NCI-H128 (cell line): ENCODE measurements around the gene P2RX2.
"Not testable (repeated sequence)": the region's sequence is repeated elsewhere in the genome, so short reads cannot be mapped to it uniquely, and the experiment has no call there.

Experiments
- DNase-seq: peaks from one replicate; lab custom pipeline; 2025; ENCODE audit not compliant: unreplicated experiment; lab: John Stamatoyannopoulos, UW

The P2RX2 gene

GRCh38 chr12:132583411-132583710 lies 35.2 kb upstream of the P2RX2 start:
- DNase-seq: no peak

- DNase-seq: no peak
These were observed 34.8 kb upstream of the P2RX2 start for GRCh38 chr12:132583736-132584135.

DNA sequence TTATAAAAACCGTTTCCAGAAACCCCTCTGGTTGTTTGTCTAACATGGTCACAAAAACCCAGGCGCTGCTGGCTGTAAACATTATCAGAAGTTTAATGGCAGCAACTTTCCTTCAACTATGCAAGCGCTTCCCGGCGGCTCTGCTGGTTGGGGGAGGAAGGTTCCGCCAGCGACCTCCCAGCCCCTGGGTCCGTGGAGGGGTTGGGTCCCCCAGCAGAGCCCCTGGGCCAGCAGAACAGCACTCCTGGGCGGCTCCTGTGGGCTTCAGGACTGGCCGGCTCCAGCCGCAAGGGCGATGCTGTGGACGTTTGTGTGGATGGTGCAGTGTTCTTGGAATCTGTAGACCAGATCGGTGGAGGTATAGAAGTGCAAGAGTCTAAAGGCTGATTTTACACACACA lies 34.1 kb upstream of the P2RX2 start:
- DNase-seq: no peak

- no peak for DNase-seq
These were observed 33.4 kb upstream of the P2RX2 start for GRCh38 chr12:132585177-132585576.

GRCh38 chr12:132586929-132587328 lies 31.6 kb upstream of the P2RX2 start:
- DNase-seq: no peak

DNA sequence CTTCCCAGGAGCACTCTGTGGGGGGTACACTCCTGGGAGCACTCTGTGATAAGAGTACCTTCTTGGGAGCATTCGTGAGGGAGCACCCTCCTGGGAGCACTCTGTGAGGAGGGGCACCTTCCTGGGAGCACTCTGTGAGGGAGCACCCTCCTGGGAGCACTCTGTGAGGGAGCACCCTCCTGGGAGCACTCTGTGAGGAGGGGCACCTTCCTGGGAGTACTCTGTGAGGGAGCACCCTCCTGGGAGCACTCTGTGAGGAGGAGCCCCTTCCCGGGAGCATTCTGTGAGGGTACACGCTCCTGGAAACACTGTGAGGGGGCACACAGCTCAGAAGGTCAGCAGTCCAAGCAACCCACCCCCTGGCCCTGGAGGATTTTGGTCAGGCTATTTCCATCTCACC lies 30.8 kb upstream of the P2RX2 start:
- no peak for DNase-seq

DNA sequence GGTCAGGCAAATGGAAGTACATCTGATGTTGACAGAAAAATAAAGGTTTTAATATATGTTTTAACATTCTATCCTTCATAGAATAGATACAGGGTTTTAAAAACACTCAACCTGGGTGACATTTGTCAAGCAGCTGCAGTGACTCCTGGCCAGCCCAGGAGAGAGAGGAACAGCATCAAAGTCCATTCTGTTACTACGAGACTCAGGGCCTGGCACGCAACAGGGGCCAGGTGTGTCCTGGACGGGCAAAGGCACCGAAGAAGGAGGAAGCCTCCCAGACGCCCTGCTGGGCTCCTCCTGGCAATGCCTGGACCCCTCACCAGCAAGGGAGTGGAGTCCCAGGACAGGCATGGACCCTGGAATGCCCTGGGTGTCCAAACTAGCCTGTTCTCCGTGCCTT lies 30.3 kb upstream of the P2RX2 start:
- DNase-seq: no peak

DNA sequence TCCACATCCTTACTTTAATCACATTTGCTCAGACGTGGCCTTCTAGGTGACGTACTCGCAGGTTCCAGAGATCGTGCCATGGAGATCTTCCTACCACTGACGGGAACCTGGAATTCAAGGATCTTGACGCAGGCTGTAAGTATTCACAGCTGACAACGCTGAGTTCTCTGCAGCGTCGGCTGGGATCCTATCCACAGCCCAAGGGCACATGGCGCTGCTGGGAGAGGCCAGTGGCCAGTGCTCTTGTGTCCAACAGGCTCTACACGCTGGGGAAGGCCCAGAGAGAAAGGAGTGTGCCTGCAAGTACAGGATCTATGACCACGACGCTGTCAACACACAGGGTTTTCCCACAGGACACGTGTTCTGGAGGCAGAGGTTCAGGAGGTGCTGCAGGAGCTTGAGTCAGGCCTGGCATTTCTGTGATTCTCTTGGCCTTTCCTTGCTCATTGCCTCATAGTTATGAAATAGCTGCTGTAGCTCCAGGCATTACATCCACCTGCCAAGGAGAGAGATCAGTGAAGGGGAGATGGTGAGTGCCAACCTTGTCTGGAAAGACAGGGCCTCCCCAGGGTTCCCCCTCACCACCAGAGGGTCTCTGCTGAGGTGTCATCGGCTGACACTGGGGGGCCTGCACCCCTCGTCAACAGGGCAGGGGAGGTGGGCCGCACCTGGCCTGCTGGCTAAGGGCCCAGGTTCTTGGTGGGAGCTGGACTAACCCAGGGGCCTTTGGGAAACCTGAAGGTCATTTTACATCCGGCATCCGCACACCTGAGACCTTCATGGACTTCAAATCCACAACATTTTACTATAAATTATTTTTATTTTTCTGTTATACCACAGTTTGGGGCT lies 29.5 kb upstream of the P2RX2 start:
- DNase-seq: no peak

- no peak for DNase-seq
These were observed 27.3 kb upstream of the P2RX2 start for GRCh38 chr12:132591107-132591935.

DNA sequence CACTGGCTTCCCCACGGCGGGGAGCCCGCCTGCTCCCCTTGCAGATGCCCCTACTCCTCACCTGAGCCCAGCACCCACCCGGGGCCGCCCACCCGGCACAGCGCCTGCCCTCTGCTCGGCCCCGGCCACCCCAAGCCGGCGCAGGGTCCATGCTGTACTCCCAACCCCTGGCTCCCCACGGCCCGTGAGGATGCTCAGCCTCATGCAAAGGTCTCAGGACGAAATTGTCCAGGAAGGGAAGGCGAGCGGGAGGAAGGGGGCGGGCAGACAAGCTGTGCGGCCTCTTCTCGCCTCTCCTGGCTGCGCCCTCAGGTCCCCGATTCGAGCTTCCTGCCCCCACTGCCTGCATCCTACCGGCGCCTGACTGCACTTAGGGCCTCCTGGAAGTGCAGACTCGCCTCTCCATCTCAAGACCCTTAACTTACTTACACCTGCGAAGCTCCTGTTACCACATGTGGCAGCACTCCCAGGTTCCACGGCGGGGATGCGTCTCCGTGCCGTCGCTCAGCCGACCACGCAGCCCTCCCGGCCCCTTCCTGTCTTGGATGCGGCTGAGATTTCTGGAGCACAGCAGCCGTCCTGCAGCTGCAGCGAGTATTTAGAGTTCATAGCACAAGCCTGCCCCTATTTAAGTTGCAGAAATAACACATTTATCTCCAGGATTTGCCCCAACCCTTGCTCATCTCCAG lies 26.1 kb upstream of the P2RX2 start:
- no peak for DNase-seq

GRCh38 chr12:132593071-132593470 lies 25.5 kb upstream of the P2RX2 start:
- DNase-seq: no peak

GRCh38 chr12:132593521-132593920 lies 25.1 kb upstream of the P2RX2 start:
- DNase-seq: no peak

- DNase-seq: peak; percentile 94
These were observed 24.6 kb upstream of the P2RX2 start for GRCh38 chr12:132593938-132594358.

- DNase-seq: no peak
These were observed 23.4 kb upstream of the P2RX2 start for GRCh38 chr12:132595183-132595582.

DNA sequence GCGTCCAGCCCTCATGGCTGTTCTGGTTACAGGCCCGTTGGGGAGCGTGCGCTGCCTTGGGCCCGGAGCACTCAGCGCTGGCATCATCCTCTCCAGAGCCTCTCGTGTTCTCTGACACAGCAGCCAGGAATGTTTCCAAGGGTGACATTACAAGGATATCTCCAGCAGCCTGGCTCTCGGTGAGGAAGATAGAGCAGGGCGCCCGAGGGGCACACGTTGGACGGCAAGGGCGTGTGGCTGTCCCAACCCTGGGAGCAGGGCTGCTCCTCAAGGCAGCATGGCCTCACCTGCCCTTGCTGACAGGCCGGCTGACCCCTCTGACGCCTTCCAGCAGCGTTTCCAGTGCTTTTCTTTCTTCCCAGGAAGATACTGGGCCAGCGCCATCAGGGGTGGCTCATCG lies 22.6 kb upstream of the P2RX2 start:
- DNase-seq: no peak

GRCh38 chr12:132597333-132598316 lies 21.0 kb upstream of the P2RX2 start:
- no peak for DNase-seq

DNA sequence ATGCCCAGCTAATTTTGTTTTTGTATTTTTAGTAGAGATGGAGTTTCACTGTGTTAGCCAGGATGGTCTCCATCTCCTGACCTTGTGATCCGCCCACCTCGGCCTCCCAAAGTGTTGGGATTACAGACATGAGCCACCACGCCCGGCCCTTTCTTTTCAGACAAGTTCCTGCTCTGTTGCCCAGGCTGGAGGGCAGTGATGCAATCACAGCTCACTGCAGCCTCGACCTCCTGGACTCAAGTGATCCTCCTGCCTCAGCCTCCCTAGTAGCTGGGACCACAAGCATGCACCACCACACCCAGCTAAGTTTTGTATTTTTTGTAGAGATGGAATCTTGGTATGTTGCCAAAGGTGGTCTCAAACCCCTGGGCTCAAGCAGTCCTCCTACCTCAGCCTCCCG lies 19.1 kb upstream of the P2RX2 start:
- not testable (repeated sequence) for DNase-seq

- peak; percentile 36 for DNase-seq
These were observed 18.2 kb upstream of the P2RX2 start for GRCh38 chr12:132600048-132601032.

GRCh38 chr12:132601171-132601883 lies 17.2 kb upstream of the P2RX2 start:
- no peak for DNase-seq
